GM12872 (cell line): ENCODE data around the gene DAG1.

ENCODE experiments used
- TF ChIP-seq, protein P1 (sequence below): IDR thresholded peaks from 3 replicates; pipeline ENCODE4 v1.5.1; 2011; ENCODE audit warnings: low read depth, mild to moderate bottlenecking, low read length, moderate library complexity; ENCODE audit not compliant: insufficient read depth

Gene DAG1

DNA sequence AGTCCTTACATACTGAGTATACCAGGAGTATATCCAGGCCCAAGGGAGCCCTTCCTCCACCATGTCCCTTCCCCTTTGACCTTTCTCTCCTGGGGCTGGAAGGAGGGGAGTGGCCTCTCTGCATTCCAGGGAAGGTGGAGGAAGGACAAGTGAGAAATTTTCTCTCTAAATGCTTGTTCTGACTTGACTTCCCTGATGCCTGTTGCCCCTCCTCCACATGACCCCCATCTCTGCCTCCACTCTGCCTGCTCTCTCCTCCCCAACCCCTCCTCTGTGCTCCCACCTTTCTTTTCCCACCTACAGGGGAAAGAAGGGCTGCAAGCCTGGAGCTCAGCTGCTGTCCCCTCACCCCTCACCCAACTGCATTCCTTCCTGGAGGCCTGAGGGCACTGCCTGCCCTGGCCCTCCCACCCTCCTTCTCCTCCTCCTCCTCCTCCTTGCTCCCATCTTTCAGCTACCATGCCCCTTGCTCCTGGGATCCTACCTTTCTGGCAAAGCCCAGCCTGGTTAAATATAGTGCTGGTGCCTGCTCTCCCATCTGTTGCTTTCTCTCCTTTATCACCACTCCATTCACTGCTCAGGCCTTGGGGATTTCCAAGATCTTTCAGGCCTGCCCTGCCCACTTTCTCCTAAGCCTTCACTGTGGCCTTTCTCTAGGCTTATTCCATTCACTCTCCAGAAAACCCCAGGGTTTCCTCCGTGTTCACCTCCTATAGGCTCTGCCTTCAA lies 8.5 kb upstream of the DAG1 start:
- TF ChIP-seq, protein P1, sequence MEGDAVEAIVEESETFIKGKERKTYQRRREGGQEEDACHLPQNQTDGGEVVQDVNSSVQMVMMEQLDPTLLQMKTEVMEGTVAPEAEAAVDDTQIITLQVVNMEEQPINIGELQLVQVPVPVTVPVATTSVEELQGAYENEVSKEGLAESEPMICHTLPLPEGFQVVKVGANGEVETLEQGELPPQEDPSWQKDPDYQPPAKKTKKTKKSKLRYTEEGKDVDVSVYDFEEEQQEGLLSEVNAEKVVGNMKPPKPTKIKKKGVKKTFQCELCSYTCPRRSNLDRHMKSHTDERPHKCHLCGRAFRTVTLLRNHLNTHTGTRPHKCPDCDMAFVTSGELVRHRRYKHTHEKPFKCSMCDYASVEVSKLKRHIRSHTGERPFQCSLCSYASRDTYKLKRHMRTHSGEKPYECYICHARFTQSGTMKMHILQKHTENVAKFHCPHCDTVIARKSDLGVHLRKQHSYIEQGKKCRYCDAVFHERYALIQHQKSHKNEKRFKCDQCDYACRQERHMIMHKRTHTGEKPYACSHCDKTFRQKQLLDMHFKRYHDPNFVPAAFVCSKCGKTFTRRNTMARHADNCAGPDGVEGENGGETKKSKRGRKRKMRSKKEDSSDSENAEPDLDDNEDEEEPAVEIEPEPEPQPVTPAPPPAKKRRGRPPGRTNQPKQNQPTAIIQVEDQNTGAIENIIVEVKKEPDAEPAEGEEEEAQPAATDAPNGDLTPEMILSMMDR = no peak

DNA sequence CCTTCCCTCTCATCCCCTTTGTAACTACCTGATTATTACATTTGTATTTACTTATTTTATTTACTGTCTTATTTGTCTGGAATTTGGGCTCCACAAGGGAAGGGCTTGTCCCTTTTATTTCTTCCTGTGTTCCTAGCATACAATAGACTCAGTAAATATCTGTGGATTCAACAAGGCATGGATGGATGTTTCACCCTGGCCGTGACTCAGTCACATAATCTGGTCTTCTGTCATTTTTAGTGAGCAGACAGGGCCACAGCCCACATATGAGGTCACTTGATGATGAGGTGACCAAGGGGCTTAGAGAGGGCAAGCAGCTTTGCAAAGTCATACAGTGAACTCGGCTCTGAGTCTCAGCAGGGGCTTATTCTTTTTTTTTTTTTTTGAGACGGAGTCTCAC lies 7.8 kb upstream of the DAG1 start:
- TF ChIP-seq, protein P1 = no peak

DNA sequence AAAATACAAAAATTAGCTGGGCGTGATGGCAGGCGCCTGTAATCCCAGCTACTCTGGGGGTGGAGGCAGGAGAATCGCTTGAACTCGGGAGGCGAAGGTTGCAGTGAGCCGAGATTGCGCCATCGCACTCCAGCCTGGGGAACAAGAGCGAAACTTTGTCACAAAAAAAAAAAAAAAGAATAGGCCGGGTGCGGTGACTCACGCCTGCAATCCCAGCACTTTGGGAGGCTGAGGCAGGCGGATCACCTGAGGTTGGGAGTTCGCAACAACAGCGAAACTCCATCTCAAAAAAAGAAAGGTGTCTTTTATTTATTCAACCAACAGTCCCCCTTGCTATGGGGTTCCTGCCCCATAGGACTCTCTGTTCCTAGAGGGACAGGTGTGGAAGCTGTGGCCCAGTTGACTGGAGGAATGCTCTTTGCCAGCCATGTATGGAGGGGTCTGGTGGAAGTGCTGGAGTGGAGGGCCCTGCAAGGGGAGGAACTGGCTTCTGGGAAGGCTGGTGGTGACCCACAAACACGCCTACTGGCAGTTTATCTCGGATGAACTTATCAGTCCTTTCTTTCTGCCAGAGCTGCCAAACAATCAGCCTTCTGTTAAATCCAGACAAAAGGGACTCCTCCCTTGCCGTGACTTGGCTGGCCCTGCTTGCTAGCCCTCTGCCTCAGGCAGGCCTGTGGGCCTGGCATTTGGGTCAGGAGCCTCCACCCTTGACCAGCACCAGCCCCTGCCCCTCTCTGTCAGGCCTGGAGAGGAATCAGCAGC lies 4.6 kb upstream of the DAG1 start:
- TF ChIP-seq, protein P1 = no peak

DNA sequence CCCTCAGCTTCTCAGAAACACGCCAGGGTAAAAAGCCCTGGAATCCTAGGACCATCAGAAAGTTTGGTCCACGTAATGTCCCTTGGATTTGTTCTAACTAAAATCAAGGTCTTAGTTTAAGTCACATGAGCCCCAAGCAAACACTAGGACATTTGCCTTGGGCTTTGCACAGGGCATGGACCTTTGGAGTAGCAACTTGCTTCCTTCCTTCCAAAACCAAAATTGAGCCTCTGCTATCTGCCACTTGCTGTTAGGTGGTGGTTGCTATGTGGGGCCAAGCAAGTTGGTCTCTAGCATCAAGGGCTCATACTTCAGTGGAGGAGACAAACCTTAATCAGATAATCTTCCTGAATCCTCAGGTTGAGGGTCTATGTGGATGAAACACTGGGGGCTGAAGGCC lies 4.0 kb upstream of the DAG1 start:
- TF ChIP-seq, protein P1 = no peak

DNA sequence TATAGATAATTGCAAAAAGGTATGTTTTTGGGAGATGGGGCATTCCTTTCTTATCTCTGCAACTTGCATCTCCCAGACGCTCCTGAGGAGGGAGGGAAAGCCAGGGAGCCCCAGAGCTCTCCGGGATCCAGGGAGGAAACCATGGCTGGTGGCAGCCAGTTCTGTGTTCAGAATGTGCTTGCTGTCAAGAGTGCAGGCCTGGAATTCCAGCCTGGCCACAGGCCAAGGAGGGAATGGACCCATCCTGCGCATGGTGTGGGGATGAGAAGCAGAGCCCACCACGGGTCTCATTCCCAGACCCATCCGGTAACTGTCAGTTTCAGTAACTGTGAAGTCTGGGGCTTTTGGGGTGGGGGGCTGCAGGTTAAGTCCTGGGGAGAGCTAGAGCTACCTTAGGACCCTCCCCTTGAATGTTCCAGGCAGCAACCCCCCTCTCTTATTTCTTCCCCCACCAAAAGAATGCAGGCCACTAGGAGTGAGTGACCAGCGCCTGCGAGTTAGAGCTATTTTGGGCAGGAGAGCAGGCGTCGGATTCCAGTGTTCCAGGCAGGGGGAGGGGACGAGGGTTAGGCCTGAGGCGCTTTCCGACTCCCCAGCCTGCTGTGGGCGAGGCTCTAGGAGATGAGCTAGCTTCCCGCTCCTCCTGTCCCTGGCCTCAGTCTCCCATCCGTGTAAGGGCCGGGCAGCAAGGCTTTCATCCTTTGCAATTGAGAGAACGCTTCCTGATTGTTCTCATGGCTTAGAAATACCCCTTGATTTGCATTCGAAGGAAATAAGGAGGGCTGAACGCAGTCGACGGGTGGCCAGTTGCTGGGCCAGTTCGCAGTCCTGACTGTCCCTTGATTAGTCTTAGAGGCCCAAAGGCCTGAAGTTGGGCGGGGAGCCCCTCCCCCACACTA lies 781 bp upstream of the DAG1 start:
- TF ChIP-seq, protein P1 = no peak

DNA sequence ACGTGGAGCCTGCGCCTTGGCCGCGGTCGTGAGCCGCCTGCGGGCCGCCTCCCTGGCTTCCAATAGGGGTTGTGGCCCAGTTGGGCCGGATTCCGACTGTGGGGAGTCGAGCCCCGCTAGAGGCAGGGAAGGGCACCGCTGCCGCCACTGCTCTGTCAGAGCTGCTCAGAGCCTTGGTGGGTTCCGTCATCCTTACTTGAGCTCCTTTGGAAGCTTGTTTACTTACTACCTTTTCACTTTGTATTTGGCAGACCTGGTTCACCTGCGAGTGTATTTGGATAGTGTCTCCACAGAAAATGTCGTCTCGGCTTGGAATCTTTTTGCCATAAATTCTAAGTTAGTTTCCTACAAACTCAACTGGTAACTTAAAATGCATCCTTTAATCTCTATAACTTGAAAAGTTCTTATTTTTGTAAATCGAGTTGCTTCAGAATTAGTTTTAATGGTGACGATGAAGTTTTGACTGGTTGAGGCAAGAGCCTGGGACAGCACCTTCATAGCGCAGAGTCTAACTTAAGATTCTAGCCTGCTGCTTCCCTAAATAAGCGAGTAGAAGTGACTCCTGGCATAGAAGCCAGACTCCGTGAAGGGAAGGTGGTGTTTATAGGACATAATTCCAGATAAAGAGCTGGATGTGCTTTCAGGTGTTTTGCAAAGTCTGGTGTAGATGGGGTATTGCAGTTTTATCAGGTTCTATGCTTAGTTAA lies 800 bp downstream of the DAG1 start:
- TF ChIP-seq, protein P1 = 0 out of 3 replicates have a peak, but pooled peaks have one; percentile 4
